Lower lobe of right lung (tissue), 2 donors: ENCODE results near the gene STOM. TPM values are rescaled to one million over a fixed set of nuclear protein-coding genes. Genes with fewer than 3 reads are reported as not detected.
A peak's percentile ranks its signal among the peaks of the same experiment; 100 is the strongest.

ENCODE experiments used
- ATAC-seq, 2 donors: fragments of 200-7000 bp; cut with Tn5 transposase; one replicate each; pipeline ENCODE4 v1.9.1; 2020 to 2022; ENCODE audit warnings: mild to moderate bottlenecking in 2 of 2, moderate library complexity in 2 of 2
- DNase-seq: peaks from one replicate; pipeline ENCODE4 v3.0.0-alpha.2; 2020
- H3K27ac ChIP-seq: fragments of 200-600 bp; one replicate; pipeline ENCODE4 v1.8.0; 2022
- H3K27me3 ChIP-seq: fragments of 200-600 bp; one replicate; pipeline ENCODE4 v1.8.0; 2022; ENCODE audit warnings: low read depth
- H3K36me3 ChIP-seq: fragments of 200-600 bp; one replicate; pipeline ENCODE4 v1.8.0; 2022; ENCODE audit warnings: mild to moderate bottlenecking
- H3K4me1 ChIP-seq: fragments of 200-600 bp; one replicate; pipeline ENCODE4 v1.8.0; 2022
- H3K4me3 ChIP-seq: fragments of 200-600 bp; one replicate; pipeline ENCODE4 v1.8.0; 2022; ENCODE audit warnings: mild to moderate bottlenecking
- H3K9me3 ChIP-seq: fragments of 200-600 bp; one replicate; pipeline ENCODE4 v1.8.0; 2022
- intact Hi-C: fragments of 100-400 bp; cut with DNase I; formaldehyde crosslinking; loops from one replicate; pipeline ENCODE4 v1.11.0; 2022
- total RNA-seq: library from RNA; stranded (reverse); fragmentation: NEBNext Ultra II Directional; extraction: Animal tissue kit (Norgen Biotek cat#: 25700); gene quantifications from one replicate; pipeline ENCODE4 v1.2.1, GENCODE V29; 2021
- TF ChIP-seq, protein P1 (sequence below): fragments of 200-600 bp; IDR thresholded peaks from one replicate; pipeline ENCODE4 v1.8.0; 2022; ENCODE audit warnings: antibody characterized with exemption, mild to moderate bottlenecking
- donor health status: DM: no; HTN: yes; CAD: no; lungs with severe emphysema.

Gene STOM
- total RNA-seq, 1 donor from 2014 or later, result 479 TPM

- Histone ChIP-seq H3K36me3 (peaks cover 90% of the 10 kb centered on the region), H3K4me3 (no peak overlapping the region)
These were observed 52.1 kb downstream of the STOM start for GRCh38 chr9:121317737-121318630.

GRCh38 chr9:121316852-121317373, 53.1 kb downstream of the STOM start:
- intact Hi-C loops, result loop anchor here (10.0 kb wide), 1 partner anchor 88 kb away; no protein-coding TSS in a partner anchor

More at GRCh38 chr9:121317737-121318630, 52.1 kb downstream of the STOM start:
- Histone ChIP-seq H3K27ac (no peak overlapping the region), H3K4me1 (peaks cover 32% of the 10 kb centered on the region), H3K9me3 (no peaks in the 10 kb centered on the region), H3K27me3 (no peaks in the 10 kb centered on the region)
- ATAC-seq (no peak), DNase-seq (no peak)
- intact Hi-C loops, result loop anchor here (10.0 kb wide), 1 partner anchor 87 kb away; no protein-coding TSS in a partner anchor
- TF ChIP-seq, protein P1, sequence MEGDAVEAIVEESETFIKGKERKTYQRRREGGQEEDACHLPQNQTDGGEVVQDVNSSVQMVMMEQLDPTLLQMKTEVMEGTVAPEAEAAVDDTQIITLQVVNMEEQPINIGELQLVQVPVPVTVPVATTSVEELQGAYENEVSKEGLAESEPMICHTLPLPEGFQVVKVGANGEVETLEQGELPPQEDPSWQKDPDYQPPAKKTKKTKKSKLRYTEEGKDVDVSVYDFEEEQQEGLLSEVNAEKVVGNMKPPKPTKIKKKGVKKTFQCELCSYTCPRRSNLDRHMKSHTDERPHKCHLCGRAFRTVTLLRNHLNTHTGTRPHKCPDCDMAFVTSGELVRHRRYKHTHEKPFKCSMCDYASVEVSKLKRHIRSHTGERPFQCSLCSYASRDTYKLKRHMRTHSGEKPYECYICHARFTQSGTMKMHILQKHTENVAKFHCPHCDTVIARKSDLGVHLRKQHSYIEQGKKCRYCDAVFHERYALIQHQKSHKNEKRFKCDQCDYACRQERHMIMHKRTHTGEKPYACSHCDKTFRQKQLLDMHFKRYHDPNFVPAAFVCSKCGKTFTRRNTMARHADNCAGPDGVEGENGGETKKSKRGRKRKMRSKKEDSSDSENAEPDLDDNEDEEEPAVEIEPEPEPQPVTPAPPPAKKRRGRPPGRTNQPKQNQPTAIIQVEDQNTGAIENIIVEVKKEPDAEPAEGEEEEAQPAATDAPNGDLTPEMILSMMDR, result no peak

GRCh38 chr9:121316378-121316777, 53.7 kb downstream of the STOM start:
- intact Hi-C loops, result loop anchor here (10.0 kb wide), 1 partner anchor 88 kb away; no protein-coding TSS in a partner anchor
- peaks cover 92% of the 10 kb centered on the region for H3K36me3 ChIP-seq

More at GRCh38 chr9:121316852-121317373, 53.1 kb downstream of the STOM start:
- H3K27ac ChIP-seq, result no peak overlapping the region
- TF ChIP-seq, protein P1, result no peak
- H3K4me3 ChIP-seq, result no peak overlapping the region
- peaks cover 22% of the 10 kb centered on the region for H3K4me1 ChIP-seq
- peaks cover 92% of the 10 kb centered on the region for H3K36me3 ChIP-seq
- H3K27me3 ChIP-seq, result no peaks in the 10 kb centered on the region
- DNase-seq (peak; percentile 20), ATAC-seq (no peak)
- no peaks in the 10 kb centered on the region for H3K9me3 ChIP-seq

GRCh38 chr9:121313458-121314152, 56.4 kb downstream of the STOM start:
- peaks cover 98% of the 10 kb centered on the region for H3K36me3 ChIP-seq
- TF ChIP-seq, protein P1, result no peak
- peak; percentile 36 for DNase-seq

More at GRCh38 chr9:121316378-121316777, 53.7 kb downstream of the STOM start:
- H3K4me1 ChIP-seq, result peaks cover 16% of the 10 kb centered on the region
- H3K4me3 ChIP-seq, result no peak overlapping the region
- ATAC-seq (no peak), DNase-seq (peak; percentile 10)
- TF ChIP-seq, protein P1, result no peak
- no peak overlapping the region for H3K27ac ChIP-seq
- no peaks in the 10 kb centered on the region for H3K27me3 ChIP-seq
- H3K9me3 ChIP-seq, result no peaks in the 10 kb centered on the region

DNA sequence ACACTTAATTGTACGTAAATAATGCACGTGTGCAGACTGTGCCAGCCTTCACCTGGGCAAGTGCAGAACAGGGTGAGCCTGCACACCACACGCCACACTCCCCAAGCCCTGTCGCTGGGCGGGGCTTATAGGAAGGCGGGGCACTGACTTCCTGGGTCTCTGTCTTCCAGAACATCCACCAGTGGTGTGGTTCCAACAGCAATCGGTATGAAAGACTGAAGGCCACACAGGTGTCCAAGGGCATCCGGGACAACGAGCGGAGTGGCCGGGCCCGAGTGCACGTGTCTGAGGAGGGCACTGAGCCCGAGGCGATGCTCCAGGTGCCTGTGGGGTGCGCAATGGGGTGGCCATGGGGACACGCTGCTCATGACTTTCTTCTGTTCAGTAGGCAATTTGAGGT, 57.9 kb downstream of the STOM start:
- peaks cover 98% of the 10 kb centered on the region for H3K36me3 ChIP-seq
- intact Hi-C loops, result loop anchor here (10.0 kb wide), 1 partner anchor 93 kb away; no protein-coding TSS in a partner anchor
- DNase-seq, result peak; percentile 33

More at GRCh38 chr9:121313458-121314152, 56.4 kb downstream of the STOM start:
- Histone ChIP-seq H3K9me3 (no peaks in the 10 kb centered on the region), H3K27me3 (no peaks in the 10 kb centered on the region), H3K4me1 (no peaks in the 10 kb centered on the region), H3K4me3 (no peak overlapping the region), H3K27ac (peak overlapping the region; percentile 13)
- no peak for ATAC-seq
- intact Hi-C loops, result loop anchor here (10.0 kb wide), 1 partner anchor 91 kb away; no protein-coding TSS in a partner anchor

More for the DNA sequence above, 57.9 kb downstream of the STOM start:
- TF ChIP-seq, protein P1, result no peak
- Histone ChIP-seq H3K4me1 (no peaks in the 10 kb centered on the region), H3K27me3 (no peaks in the 10 kb centered on the region), H3K4me3 (no peak overlapping the region), H3K27ac (no peak overlapping the region), H3K9me3 (no peaks in the 10 kb centered on the region)
- ATAC-seq, result peak in 1 of 2 donors; percentile 13
